HepG2 (cell line): ENCODE results near the gene RRAD. TPM values are rescaled to one million over a fixed set of nuclear protein-coding genes. Genes with fewer than 3 reads are reported as not detected.

Experiments used
- ATAC-seq: fragments of 200-7000 bp; cut with Tn5 transposase; 3 replicates; pipeline ENCODE4 v1.9.1; 2020; ENCODE audit warnings: mild to moderate bottlenecking, moderate library complexity
- BruUV-seq: library from RNA; stranded (reverse); fragments of 400-500 nt; replicated peaks from 2 replicates; lab custom pipeline; 2021; lab: Mats Ljungman, UMichigan
- CTCF ChIA-PET: fragments of 300-600 bp; formaldehyde crosslinking; extraction: SDS; loops from one replicate; lab custom pipeline; 2021; ENCODE audit warnings: low total read pairs, inconsistent platforms, low intra/inter-chr PET ratio; lab: Yijun Ruan, JAX
- POLR2A ChIA-PET: fragments of 350-600 bp; sonication (Branson Sonifier 250); formaldehyde crosslinking; loops from one replicate; lab custom pipeline; 2020; ENCODE audit warnings: antibody characterized with exemption, inconsistent platforms; lab: Yijun Ruan, JAX
- DNase-seq: peaks from one replicate; pipeline ENCODE4 v3.0.0-alpha.2; 2015; ENCODE audit warnings: low spot score
- FAIRE-seq: peaks from 3 replicates; lab custom pipeline; 2011; peaks lifted over from hg19 to GRCh38; lab: Jason Lieb, UNC
- H2AFZ ChIP-seq: one replicate; pipeline ENCODE4 v1.6.1; 2011; ENCODE audit warnings: low read length, inconsistent platforms
- H3K27ac ChIP-seq: fragments of 300-600 bp; 3 replicates; pipeline ENCODE4 v1.8.0; 2011; ENCODE audit warnings: mixed run types, mild to moderate bottlenecking, mixed read lengths, low read length, inconsistent platforms; ENCODE audit not compliant: insufficient read depth; ENCODE audit errors: extremely low read length
- H3K27me3 ChIP-seq, 2 experiments: fragments of 200-600 bp in 1 of 2; 2 replicates in 1 of 2; 3 replicates in 1 of 2; pipeline versions ENCODE4 v1.6.0 to v1.8.0; 2011; ENCODE audit warnings: low read length in 2 of 2, mild to moderate bottlenecking in 2 of 2, moderate library complexity in 2 of 2, inconsistent platforms in 1 of 2; ENCODE audit not compliant: insufficient read depth in 2 of 2, control insufficient read depth in 1 of 2
- H3K36me3 ChIP-seq, 2 experiments: fragments of 200-600 bp in 1 of 2; replicated peaks in 1 of 2; 2 replicates in 1 of 2; 3 replicates in 1 of 2; pipeline versions ENCODE4 v1.5.1 to v1.8.0; 2011; ENCODE audit warnings: low read length in 2 of 2, inconsistent platforms in 1 of 2; ENCODE audit not compliant: insufficient read depth in 2 of 2, control insufficient read depth in 1 of 2
- H3K4me1 ChIP-seq: 2 replicates; pipeline ENCODE4 v1.5.1; 2012; ENCODE audit warnings: low read length, inconsistent platforms; ENCODE audit not compliant: insufficient read depth
- H3K4me2 ChIP-seq: 2 replicates; pipeline ENCODE4 v1.6.0; 2011; ENCODE audit warnings: low read depth, low read length, inconsistent platforms
- H3K4me3 ChIP-seq, 3 experiments: fragments of 200-600 bp in 1 of 3; sonication (generic), shearing (Covaris generic) in 1 of 3; replicated peaks in 1 of 3; 2 replicates each; pipeline ENCODE4 v1.5.1; 2011 to 2016; ENCODE audit warnings: low read length in 3 of 3, inconsistent platforms in 2 of 3, low read depth in 2 of 3, mild to moderate bottlenecking in 2 of 3, control low read depth in 1 of 3, mixed read lengths in 1 of 3; ENCODE audit not compliant: insufficient read depth in 1 of 3
- H3K79me2 ChIP-seq: one replicate; pipeline ENCODE4 v1.6.1; 2011; ENCODE audit warnings: low read length, inconsistent platforms; ENCODE audit not compliant: insufficient read depth
- H3K9ac ChIP-seq: 2 replicates; pipeline ENCODE4 v1.6.0; 2011; ENCODE audit warnings: mild to moderate bottlenecking, low read depth, low read length, inconsistent platforms; ENCODE audit not compliant: insufficient read depth
- H3K9me3 ChIP-seq: 2 replicates; pipeline ENCODE4 v1.5.1; 2012; ENCODE audit warnings: mild to moderate bottlenecking, low read length
- H4K20me1 ChIP-seq: 2 replicates; pipeline ENCODE4 v1.6.0; 2011; ENCODE audit warnings: inconsistent platforms, mild to moderate bottlenecking, low read length, moderate library complexity; ENCODE audit not compliant: insufficient read depth
- CBX1 ChIP-seq: IDR thresholded peaks from one replicate; pipeline ENCODE4 v1.6.1; 2016; ENCODE audit warnings: antibody characterized with exemption, low read depth
- EP300 ChIP-seq, 3 experiments: sonication (generic) in 1 of 3; formaldehyde crosslinking in 1 of 3; IDR thresholded peaks; 2 replicates each; pipeline versions ENCODE4 v1.5.1 to v1.6.1; 2011 to 2020; ENCODE audit warnings: low read depth in 2 of 3, low read length in 2 of 3, borderline replicate concordance in 1 of 3, improper control_type of control experiment in 1 of 3, mild to moderate bottlenecking in 1 of 3, missing genetic modification reagents in 1 of 3, moderate library complexity in 1 of 3
- FIP1L1 ChIP-seq: fragments of 200-400 bp; formaldehyde crosslinking; IDR thresholded peaks from 2 replicates; pipeline ENCODE4 v1.6.1; 2018; ENCODE audit warnings: low read depth, mild to moderate bottlenecking, low read length, moderate library complexity, borderline replicate concordance; ENCODE audit not compliant: insufficient read depth
- GATA4 ChIP-seq: sonication (generic); IDR thresholded peaks from 2 replicates; pipeline ENCODE4 v1.6.1; 2016; ENCODE audit warnings: antibody characterized with exemption, low read depth, borderline replicate concordance
- KDM1A ChIP-seq: IDR thresholded peaks from 2 replicates; pipeline ENCODE4 v1.6.1; 2016; ENCODE audit warnings: missing compliant biosample characterization
- ZBTB7A ChIP-seq: sonication (generic); formaldehyde crosslinking; IDR thresholded peaks from 2 replicates; pipeline ENCODE4 v1.8.0; 2022; ENCODE audit warnings: mild to moderate bottlenecking, missing genetic modification reagents
- ZBTB7B ChIP-seq: sonication (generic); formaldehyde crosslinking; IDR thresholded peaks from 2 replicates; pipeline ENCODE4 v1.4.0; 2020; ENCODE audit warnings: missing genetic modification reagents
- ZMAT3 ChIP-seq: sonication (generic); formaldehyde crosslinking; conservative IDR thresholded peaks from 2 replicates; pipeline ENCODE4 v1.7.0; 2021; ENCODE audit warnings: missing genetic modification reagents
- ZNF264 ChIP-seq: sonication (generic); formaldehyde crosslinking; IDR thresholded peaks from 2 replicates; pipeline ENCODE4 v1.4.0; 2020; ENCODE audit warnings: missing genetic modification reagents
- ZNF430 ChIP-seq: sonication (generic); formaldehyde crosslinking; IDR thresholded peaks from 2 replicates; pipeline ENCODE4 v1.9.0; 2021; ENCODE audit warnings: mild to moderate bottlenecking, missing genetic modification reagents
- ZNF761 ChIP-seq: sonication (generic); formaldehyde crosslinking; conservative IDR thresholded peaks from 2 replicates; pipeline ENCODE4 v1.4.0; 2020; ENCODE audit warnings: mild to moderate bottlenecking, missing genetic modification reagents
- WGBS: methylation state at CpG from one replicate; pipeline ENCODE4 v1.1.6; 2017; ENCODE audit warnings: low lambda C conversion rate; 5-methylcytosine and 5-hydroxymethylcytosine counted together
- in situ Hi-C: cut with HindIII; loops from 2 replicates; pipeline ENCODE4 v1.10.0; 2017; ENCODE audit warnings: low pct_unique_long_range_greater_than_20kb; ENCODE audit not compliant: extremely low pct_ligation_motif_present
- intact Hi-C: fragments of 100-400 bp; cut with micrococcal nuclease; formaldehyde crosslinking; loops from one replicate; pipeline ENCODE4 v1.10.0; 2022; ENCODE audit not compliant: unreplicated experiment
- polyA plus RNA-seq, 8 experiments: library from polyadenylated mRNA; depleted of rRNA in 3 of 8; stranded (reverse) in 7 of 8; unstranded in 1 of 8; fragments of >200 nt; fragmentation: Illumina TruSeq in 4 of 8; extraction: Trizol in 4 of 8; gene quantifications; 2 replicates each; pipeline versions ENCODE4 v1.2.1 to v1.2.3, GENCODE V29; 2011 to 2016; ENCODE audit warnings: low read depth in 4 of 8, missing spikeins in 1 of 8, mixed read lengths in 1 of 8; ENCODE audit not compliant: insufficient read depth in 1 of 8
- total RNA-seq, 5 experiments: library from RNA; depleted of rRNA; stranded (reverse); fragments of >200 nt; fragmentation: Illumina TruSeq; extraction: Trizol; gene quantifications; 2 replicates each; pipeline ENCODE4 v1.2.3, GENCODE V29; 2016; ENCODE audit warnings: low read depth in 1 of 5
- TF ChIP-seq, protein P1 (sequence below), 2 experiments: fragments of 450-650 bp in 1 of 2; sonication (generic) in 1 of 2; formaldehyde crosslinking in 1 of 2; IDR thresholded peaks; 2 replicates each; pipeline versions ENCODE4 v1.6.1 to v1.8.0; 2016 to 2022; ENCODE audit warnings: antibody characterized with exemption in 1 of 2, mild to moderate bottlenecking in 1 of 2, missing genetic modification reagents in 1 of 2
- TF ChIP-seq, protein P2 (sequence below): sonication (generic); formaldehyde crosslinking; IDR thresholded peaks from 2 replicates; pipeline ENCODE4 v1.4.0; 2020; ENCODE audit warnings: missing genetic modification reagents

The RRAD gene
- total and polyA plus RNA-seq, 2 of the 13 experiments (the other 11 are each of a cell fraction or from before 2014, with no cell fraction given): 0.80 to 1.1 TPM

DNA sequence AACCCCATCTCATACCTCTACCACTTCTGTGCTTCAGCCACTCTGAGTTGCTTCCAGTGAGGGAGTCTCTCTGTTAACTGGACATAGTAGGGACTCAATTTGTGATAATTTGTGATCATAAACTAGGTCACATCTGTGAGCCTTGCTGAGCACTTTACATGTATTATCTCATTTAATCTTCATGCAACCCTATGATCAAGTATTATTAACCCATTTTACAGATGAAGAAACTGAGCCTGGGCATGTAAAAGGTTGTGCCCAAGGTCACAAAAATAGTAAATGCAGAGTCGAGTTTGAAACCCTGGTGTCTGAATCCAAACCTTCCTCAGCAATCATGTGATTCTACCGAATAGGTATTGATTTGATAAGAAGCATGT, 26.4 kb downstream of the RRAD start (continued):
- TF ChIP-seq CBX1: peak; percentile 15
- TF ChIP-seq KDM1A (CRISPR knock-in tag): peak; percentile 27; the same call in 1 of the 2 replicates
- TF ChIP-seq ZNF761 (CRISPR knock-in tag): 0 out of 2 replicates have a peak, but pooled peaks have one; percentile 32
- TF ChIP-seq ZNF430 (CRISPR knock-in tag): peak; percentile 33; the same call in 1 of the 2 replicates
- TF ChIP-seq GATA4: no peak
- TF ChIP-seq ZBTB7A (CRISPR knock-in tag): no peak
- TF ChIP-seq, all 625 proteins: peak for 9

GRCh38 chr16:66898207-66898606, 27.1 kb downstream of the RRAD start:
- ATAC-seq: no peak
- CTCF ChIA-PET: no interaction called here
- Histone ChIP-seq H3K79me2 (no peaks in the 10 kb centered on the region), H3K36me3 (no peaks in the 10 kb centered on the region), H3K9me3 (no peaks in the 10 kb centered on the region), H2AFZ (no peak overlapping the region), H3K4me1 (peaks cover 78% of the 10 kb centered on the region), H4K20me1 (no peaks in the 10 kb centered on the region), H3K4me2 (no peak overlapping the region), H3K9ac (no peak overlapping the region), H3K4me3 (no peak overlapping the region), H3K27ac (no peak overlapping the region), H3K27me3 (peaks cover 0 to 2% of the 10 kb centered on the region in 2 experiments; a peak in 1 of 5 replicates)
- FAIRE-seq: no peak
- in situ Hi-C loops (no loop called here), intact Hi-C loops (loop anchor here (10.0 kb wide), 1 partner anchor 257 kb away; the partner anchor contains the start of genes B3GNT9, FBXL8 and TRADD)
- DNase-seq: no peak
- WGBS: 38% methylated on average over 3 of the region's 3 CpGs
- BruUV-seq: no TSS peak
- POLR2A ChIA-PET: interaction anchor here (0.7 to 10.3 kb wide), 3 partner anchors 12 to 38 kb away, joined by 3 to 86 read pairs (median 4); partner anchors contain the start of gene CDH16
- no peak for TF ChIP-seq ZNF264 (CRISPR knock-in tag)
- no peak for TF ChIP-seq ZBTB7B (CRISPR knock-in tag)
- no peak for TF ChIP-seq EP300 (IDR thresholded peaks at IDR 0.05; ENCODE audit: low read depth in 2 of 2, low read length in 2 of 2)
- no peak for TF ChIP-seq EP300 (CRISPR knock-in tag; IDR thresholded peaks at IDR 0.05; ENCODE audit: borderline replicate concordance)
- TF ChIP-seq ZMAT3 (CRISPR knock-in tag): 0 out of 2 replicates have a peak, but pooled peaks have one; percentile 15
- TF ChIP-seq, protein P1, sequence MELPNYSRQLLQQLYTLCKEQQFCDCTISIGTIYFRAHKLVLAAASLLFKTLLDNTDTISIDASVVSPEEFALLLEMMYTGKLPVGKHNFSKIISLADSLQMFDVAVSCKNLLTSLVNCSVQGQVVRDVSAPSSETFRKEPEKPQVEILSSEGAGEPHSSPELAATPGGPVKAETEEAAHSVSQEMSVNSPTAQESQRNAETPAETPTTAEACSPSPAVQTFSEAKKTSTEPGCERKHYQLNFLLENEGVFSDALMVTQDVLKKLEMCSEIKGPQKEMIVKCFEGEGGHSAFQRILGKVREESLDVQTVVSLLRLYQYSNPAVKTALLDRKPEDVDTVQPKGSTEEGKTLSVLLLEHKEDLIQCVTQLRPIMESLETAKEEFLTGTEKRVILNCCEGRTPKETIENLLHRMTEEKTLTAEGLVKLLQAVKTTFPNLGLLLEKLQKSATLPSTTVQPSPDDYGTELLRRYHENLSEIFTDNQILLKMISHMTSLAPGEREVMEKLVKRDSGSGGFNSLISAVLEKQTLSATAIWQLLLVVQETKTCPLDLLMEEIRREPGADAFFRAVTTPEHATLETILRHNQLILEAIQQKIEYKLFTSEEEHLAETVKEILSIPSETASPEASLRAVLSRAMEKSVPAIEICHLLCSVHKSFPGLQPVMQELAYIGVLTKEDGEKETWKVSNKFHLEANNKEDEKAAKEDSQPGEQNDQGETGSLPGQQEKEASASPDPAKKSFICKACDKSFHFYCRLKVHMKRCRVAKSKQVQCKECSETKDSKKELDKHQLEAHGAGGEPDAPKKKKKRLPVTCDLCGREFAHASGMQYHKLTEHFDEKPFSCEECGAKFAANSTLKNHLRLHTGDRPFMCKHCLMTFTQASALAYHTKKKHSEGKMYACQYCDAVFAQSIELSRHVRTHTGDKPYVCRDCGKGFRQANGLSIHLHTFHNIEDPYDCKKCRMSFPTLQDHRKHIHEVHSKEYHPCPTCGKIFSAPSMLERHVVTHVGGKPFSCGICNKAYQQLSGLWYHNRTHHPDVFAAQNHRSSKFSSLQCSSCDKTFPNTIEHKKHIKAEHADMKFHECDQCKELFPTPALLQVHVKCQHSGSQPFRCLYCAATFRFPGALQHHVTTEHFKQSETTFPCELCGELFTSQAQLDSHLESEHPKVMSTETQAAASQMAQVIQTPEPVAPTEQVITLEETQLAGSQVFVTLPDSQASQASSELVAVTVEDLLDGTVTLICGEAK (IDR thresholded peaks at IDR 0.05): no peak
- TF ChIP-seq, protein P1 (CRISPR knock-in tag; IDR thresholded peaks at IDR 0.05): no peak
- TF ChIP-seq, protein P2, sequence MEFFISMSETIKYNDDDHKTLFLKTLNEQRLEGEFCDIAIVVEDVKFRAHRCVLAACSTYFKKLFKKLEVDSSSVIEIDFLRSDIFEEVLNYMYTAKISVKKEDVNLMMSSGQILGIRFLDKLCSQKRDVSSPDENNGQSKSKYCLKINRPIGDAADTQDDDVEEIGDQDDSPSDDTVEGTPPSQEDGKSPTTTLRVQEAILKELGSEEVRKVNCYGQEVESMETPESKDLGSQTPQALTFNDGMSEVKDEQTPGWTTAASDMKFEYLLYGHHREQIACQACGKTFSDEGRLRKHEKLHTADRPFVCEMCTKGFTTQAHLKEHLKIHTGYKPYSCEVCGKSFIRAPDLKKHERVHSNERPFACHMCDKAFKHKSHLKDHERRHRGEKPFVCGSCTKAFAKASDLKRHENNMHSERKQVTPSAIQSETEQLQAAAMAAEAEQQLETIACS: no peak
- TF ChIP-seq FIP1L1: no peak
